GM18505 (cell line): ENCODE data around the gene SLC30A7.
"Not testable (repeated sequence)": the region's sequence is repeated elsewhere in the genome, so short reads cannot be mapped to it uniquely, and the experiment has no call there.

Experiments
- ATAC-seq: cut with Tn5 transposase; IDR thresholded peaks from one replicate; pipeline ENCODE4 v1.9.1; 2021; ENCODE audit not compliant: unreplicated experiment
- POLR2A ChIP-seq: IDR thresholded peaks from 4 replicates; pipeline ENCODE4 v1.6.1; 2011; ENCODE audit warnings: borderline replicate concordance; ENCODE audit not compliant: insufficient read depth, insufficient read length; ENCODE audit errors: extremely low read depth

The SLC30A7 gene

GRCh38 chr1:100936194-100936967 lies 40.5 kb downstream of the SLC30A7 start:
- ATAC-seq: no peak
- no peak for TF ChIP-seq POLR2A

GRCh38 chr1:100941098-100941527 lies 45.2 kb downstream of the SLC30A7 start:
- no peak for TF ChIP-seq POLR2A
- ATAC-seq: no peak

GRCh38 chr1:100941580-100942216 lies 45.8 kb downstream of the SLC30A7 start:
- ATAC-seq: no peak
- TF ChIP-seq POLR2A: no peak

- no peak for ATAC-seq
- no peak for TF ChIP-seq POLR2A
These were observed 46.6 kb downstream of the SLC30A7 start for GRCh38 chr1:100942304-100943046.

GRCh38 chr1:100943533-100943932 lies 47.6 kb downstream of the SLC30A7 start:
- no peak for ATAC-seq
- TF ChIP-seq POLR2A: no peak

GRCh38 chr1:100946064-100946463 lies 50.2 kb downstream of the SLC30A7 start:
- ATAC-seq: not testable (repeated sequence)

GRCh38 chr1:100947816-100948215 lies 51.9 kb downstream of the SLC30A7 start:
- not testable (repeated sequence) for ATAC-seq

GRCh38 chr1:100948721-100949405 lies 53.0 kb downstream of the SLC30A7 start:
- not testable (repeated sequence) for ATAC-seq

GRCh38 chr1:100949515-100950158 lies 53.7 kb downstream of the SLC30A7 start:
- ATAC-seq: peak; percentile 86

- no peak for TF ChIP-seq POLR2A
These were observed 54.4 kb downstream of the SLC30A7 start for GRCh38 chr1:100950337-100950736.

GRCh38 chr1:100950781-100951180 lies 54.9 kb downstream of the SLC30A7 start:
- no peak for ATAC-seq
- TF ChIP-seq POLR2A: no peak

More at GRCh38 chr1:100950337-100950736, 54.4 kb downstream of the SLC30A7 start:
- no peak for ATAC-seq

GRCh38 chr1:100952104-100952745 lies 56.3 kb downstream of the SLC30A7 start:
- no peak for ATAC-seq
- no peak for TF ChIP-seq POLR2A

GRCh38 chr1:100952970-100953369 lies 57.1 kb downstream of the SLC30A7 start:
- not testable (repeated sequence) for ATAC-seq
